Measurements from ENCODE around the gene LMTK2.
"Not testable (repeated sequence)": the region's sequence is repeated elsewhere in the genome, so short reads cannot be mapped to it uniquely, and the experiment has no call there.

LMTK2 gene

DNA sequence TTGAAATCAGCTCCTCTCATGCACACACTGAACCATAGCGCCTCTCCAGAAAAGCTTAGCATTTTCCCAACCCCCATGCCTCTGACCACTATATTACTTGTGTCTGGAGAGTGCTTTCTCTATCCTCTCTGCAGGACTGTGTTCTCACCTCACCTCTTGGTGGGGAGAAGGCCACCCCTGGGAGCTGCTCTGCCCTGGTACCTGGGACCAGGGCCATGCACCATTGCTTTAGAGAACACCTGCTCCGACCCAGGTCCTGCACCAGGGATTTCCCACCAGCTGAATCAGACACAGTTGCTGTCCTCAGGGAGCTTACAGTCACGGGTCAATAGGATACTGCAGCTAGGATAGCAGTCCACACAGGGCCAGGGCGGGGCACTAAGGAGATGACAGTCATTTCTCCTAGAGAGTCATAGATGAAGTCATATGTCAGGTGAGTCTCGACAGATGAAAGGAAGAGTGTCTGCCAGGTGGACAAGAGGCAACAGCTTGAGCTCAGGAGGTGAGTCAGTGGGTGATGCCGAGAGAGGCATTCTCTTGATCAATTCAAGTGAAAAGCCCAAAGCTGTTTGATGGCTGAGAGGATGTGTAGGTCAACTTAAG, 619 bp upstream of the LMTK2 start:
- no peak for DNase-seq (ENCODE audit: low spot score)

DNA sequence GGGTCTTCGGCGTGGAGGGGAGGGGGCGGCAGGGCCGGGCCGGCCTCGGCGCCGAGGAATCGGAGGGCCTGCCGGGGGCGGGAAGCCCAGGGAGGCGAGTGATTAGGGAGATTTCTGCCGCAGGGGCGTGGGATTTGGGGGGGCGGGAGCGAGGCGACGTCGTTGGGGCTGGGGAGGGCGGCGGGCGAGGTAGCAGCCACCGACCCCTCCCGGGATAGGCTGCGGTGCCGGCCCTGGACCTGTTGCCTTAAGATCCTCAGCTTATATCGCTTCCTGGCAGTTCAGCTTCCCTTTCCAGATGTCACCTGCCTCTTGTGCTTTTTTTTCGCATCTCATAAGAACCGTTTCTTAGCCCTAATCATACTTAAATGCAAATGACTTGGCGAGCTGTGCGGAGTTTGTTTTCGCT, 655 bp downstream of the LMTK2 start:
- DNase-seq (ENCODE audit: low spot score): no peak

DNA sequence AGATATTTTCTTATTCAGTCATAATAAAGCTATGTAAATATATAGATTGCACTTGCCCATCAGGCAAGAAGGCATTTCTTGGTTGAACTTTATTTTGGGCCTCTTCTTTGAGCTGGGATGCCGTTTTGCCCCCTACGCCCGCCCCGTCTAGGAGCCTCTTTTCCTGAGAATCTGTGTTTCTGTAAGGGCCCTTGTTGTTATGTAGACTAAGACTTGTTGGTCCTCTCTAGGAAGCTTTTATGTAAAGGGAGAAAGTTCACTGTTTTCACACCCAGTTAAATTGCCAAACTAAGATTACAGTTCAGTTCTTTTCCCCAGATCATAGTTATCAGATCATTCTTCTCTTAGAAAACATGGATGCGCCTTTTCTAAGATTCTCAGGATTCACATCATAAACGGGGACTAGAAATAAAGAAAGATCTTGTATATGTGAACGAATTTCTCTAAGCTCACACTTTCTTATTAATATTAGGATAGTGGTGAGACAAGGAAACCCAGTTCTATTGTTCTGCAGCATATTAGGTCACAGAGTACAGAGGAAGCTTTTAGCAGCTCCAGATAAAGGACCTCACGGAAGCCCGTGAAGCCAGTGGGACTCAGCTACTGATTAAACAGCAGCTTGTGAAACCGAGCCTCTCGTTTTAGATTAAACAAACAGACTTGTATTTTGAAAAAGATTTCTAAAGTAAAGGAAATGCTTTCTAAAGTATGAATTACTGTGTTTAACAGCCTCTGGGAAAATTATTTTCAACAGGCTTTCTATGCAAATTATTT, 3.8 kb downstream of the LMTK2 start:
- DNase-seq (ENCODE audit: low spot score): no peak

DNA sequence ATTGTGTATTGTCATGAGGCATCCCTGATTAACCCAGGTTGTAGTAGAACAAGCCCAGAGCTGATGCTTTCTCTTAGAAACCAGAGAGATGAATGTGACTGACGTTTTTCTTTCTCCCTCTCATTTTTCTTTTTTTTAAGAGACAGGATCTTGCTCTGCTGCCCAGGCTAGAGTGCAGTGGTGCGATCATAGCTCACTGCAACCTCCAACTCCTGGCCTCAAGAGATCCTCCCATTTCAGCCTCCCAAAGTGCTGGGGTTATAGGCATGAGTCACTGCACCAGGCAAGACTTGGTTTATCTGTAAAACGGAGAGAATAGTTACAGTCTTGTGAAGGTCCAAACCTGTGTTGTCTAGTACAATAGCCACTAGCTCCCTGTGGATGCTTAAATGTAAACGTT, 5.4 kb downstream of the LMTK2 start:
- no peak for DNase-seq (ENCODE audit: low spot score)

DNA sequence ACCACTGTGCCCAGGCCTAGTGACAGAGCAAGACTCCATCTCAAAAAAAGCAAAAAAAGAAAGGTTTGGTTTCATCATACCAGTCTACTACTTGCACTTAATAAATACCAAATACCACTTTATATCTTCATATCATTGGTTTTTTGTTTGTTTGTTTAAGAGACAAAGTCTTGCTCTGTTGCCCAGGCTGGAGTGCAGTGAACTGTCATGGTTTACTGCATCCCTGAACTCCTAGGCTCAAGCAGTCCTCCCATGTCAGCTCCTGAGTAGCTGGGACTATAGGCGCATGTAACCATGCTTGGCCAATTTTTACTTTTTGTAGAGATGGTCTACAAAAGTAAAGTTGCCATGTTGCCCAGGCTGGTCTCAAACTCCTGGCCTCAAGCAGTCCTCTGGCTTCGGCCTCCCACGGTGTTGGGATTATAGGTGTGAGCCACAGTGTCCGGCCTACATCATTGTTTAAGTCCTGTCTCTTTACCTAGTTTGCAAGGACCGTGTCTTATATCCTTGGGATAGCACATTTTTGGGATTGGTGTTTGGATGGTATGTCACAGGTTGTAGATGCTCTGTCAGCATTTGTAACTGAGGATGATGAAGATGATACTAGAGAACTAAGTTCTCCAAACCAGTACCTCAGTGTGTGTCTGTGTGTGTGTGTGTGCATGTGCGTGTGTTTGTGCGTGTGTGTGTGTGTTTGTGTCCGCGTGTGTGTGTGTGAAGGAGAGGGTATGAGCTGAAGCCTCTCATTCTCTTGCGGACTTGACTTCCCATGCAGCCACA, 9.3 kb downstream of the LMTK2 start:
- no peak for DNase-seq (ENCODE audit: low spot score)

DNA sequence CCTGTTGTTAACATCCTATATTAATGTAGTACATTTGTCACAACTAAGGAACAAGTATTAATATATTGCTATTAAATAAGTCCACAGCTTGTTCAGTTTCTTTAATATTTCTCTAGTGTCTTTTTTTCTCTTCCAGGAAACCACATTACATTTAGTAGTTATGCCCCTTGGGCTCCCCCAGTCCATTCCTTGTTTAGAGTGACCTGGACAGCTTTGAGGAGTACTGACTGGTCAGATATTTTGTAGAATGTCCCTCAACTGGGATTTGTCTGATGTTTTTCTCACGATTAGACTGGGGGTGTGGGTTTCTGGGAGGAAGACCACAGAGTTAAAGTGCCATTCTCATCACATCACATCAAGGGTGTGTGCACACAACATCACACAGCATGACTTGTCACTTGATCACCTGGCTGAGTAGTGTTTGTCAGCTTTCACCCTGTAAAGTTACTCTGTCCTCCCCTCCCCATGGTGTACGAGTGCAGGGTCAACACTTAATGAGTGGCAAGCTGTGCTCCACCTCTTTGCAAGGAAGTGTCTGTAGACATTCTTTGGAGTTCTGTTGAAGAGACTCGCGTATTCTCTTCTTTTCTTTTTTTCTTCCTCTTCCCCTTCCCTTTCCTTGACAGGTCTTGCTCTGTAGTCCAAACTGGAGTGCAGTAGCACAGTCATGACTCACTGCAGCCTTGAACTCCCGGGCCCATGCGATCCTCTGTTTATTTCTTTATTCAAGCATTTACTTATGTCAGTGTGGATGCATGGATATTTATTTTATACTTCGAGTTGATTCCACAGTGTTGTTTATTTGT, 10.2 kb downstream of the LMTK2 start:
- DNase-seq (ENCODE audit: low spot score): no peak

DNA sequence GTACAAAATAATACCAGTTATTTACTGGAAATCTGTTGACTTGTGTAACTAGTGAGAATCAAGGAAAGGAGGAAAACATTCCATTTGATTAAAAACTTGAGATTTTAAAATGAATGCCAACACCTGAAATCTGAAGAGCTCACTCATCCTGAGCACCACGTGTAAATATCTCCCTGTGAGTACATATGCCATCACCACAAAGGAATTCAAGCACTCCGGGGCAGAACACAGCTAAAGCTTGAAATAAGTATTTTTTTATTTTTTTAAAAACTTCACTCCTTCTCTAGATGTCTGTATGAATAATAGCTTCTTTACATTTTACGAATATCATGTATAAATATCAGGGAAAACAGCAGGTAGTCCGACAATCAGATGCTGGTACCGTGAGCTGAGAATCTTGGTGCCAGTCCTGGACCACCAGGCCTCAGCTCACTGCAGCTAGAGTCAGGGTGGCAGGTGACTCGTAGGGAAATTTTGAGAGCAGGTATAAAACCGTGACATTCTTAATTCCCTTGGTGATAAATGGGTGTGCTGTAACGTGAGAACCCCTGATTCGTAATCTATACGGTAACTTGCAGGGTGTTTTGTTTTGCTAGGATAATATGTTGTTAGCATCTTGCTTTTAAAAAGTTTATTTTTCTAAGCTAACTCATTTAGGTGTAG, 12.7 kb downstream of the LMTK2 start:
- no peak for DNase-seq (ENCODE audit: low spot score)

DNA sequence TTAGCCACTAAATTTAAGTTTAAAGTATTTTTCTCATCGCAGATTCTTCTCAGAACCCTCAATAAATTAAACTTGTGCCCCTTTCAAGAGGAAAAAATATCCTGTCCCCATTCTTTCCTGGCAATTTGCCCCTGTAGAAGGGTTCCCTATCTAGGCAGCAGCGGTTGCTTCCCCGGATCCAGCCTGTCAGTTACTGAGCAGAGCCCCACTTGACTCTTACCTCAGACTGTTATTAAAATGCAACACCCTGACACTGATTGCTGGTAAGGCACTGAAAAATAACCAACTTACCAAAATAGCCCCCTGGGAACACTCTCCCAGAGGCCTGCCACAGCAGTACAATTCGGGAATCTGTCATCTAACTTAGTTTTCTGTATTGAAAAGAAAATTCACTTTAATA, 13.9 kb downstream of the LMTK2 start:
- no peak for DNase-seq (ENCODE audit: low spot score)

DNA sequence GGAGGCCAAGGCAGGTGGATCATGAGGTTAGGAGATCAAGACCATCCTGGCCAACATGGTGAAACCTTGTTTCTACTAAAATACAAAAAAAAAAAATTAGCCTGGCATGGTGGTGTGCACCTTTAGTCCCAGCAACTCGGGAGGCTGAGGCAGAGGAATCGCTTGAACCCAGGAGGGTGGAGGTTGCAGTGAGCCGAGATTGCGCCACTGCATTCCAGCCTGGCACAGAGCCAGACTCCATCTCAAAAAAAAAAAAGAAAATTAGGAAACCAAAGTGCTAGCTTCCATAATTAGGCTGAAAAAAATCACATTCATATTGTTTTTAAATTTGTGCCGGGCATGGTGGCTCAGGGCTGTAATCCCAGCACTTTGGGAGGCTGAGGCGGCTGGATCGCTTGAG, 14.7 kb downstream of the LMTK2 start:
- DNase-seq (ENCODE audit: low spot score): not testable (repeated sequence)

DNA sequence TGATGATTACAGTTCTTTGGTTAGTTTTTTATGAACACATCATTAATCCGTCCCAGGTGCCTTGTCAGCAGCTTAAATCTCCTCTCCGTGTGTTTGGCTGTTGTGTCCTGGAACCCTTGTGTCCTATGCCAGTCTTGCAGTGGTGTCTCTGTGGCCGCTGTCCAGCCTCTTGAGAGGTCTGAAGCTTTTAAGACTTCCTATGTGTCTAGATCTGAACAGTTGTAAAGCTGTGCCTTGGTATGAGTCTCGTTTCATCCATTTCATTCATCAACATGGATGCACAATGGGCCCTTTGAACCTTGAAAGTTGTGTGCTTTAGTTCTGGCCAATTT, 16.7 kb downstream of the LMTK2 start:
- no peak for DNase-seq (ENCODE audit: low spot score)

DNA sequence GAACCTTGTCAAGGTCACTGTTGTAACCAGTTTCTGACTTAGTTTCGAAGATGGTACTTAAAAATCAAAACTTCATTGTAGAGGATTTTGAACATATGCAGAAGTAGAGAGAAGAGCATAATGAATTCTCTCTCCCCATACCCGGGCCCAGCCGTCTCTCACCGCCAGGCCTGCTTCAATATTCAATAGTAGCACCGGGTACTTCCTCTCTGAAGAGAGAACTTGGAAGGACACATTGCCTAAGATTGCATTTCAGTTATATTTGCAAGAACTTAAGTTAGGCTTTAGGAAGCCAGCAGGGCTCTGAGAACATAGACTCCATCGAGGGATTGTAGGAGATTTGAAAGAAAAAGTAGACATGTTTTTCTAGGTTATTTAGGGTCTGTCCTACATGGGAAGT, 19.1 kb downstream of the LMTK2 start:
- DNase-seq (ENCODE audit: low spot score): no peak

DNA sequence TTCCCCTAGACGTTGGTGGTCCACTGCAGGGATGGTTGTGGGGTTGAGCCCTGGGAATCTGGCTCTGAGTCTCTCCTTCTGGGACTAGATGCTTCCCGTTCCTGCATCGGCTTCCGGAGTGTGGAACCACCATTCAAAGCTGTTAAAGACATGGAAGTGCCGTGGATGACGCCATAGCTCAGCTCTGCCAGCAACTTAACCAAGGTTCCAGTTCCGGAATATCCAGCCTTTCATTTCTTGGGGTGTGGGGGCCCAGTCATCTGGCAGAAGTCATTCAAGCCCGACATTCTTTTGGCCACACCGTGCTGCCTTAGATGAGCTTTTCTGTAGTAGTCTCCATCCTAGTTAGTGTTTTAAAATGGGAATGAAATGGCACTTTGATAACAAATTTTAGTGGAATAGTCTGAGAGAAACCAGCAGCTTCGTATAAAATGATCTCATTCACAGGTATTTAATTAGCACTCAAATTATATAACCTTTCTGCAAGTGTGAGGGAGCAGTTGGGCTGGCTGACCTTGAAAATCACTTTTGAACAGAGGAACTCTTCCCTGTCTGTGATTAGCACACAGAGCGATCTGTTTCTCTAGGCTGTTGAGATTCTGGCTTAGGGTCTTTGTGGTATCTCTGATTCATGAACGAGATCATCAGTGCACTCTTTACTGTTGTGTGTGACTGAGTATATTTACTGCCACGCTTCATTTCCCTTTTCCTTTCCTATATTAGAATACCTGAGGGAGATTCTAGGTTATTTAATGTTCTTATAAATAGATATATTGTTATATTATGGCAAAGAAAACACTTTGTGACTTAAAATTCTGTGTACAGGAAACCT, 19.9 kb downstream of the LMTK2 start:
- DNase-seq (ENCODE audit: low spot score): no peak

DNA sequence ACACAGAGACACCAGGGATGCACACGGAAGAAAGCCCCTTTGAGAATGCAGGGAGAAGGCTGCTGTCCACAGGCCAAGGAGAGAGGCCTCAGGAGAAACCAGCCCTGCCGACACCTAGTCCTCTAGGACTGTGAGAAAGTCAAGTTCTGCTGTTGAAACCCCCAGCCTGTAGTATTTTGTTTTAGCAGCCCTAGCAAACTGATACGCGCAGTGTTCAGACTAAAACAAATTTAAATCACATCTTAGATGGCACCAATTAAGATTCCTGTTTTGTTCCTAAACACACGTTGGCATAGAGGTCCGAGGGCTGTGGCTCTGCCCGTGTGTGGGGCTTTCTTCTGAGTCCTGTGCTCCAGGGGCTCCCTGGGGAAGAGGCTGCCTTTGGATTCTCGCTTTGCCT, 21.7 kb downstream of the LMTK2 start:
- DNase-seq (ENCODE audit: low spot score): no peak

DNA sequence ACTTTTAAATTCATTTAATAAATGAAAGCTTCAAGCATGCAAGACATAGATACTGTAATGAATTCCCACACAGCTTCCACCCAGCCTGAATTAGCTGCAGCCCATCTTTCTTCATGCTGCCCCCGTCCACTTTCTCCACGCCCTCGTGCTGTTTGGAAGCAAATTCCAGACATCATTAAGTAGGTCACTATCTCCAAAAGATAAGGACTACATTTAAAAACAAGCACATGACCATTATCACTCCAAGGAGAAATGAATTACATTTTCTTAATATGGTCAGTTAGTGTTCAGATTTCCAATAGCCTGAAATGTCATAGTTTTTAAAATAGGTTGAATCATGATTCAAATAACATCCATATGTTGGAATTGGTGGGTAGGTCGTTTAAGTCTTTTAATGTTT, 24.3 kb downstream of the LMTK2 start:
- DNase-seq (ENCODE audit: low spot score): no peak

DNA sequence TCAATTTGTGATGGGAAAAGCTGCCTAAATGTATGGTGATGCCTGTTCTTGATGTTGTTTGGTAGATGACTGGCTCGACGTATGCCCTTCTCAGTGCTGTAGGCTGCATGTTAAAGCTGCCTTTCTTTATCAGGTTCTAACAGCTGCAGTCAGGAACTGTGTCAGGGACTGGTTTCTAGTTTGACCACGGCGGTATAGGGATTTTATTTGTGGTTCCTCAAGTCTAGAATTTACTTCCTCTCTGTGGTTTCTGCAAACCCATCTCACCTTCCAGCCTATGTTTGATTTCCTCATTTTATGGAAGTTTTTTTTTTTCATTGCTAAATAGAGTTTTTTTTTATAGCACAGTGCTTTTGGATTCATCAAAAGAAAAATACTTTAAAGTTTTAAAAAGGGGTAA, 26.5 kb downstream of the LMTK2 start:
- no peak for DNase-seq (ENCODE audit: low spot score)

DNA sequence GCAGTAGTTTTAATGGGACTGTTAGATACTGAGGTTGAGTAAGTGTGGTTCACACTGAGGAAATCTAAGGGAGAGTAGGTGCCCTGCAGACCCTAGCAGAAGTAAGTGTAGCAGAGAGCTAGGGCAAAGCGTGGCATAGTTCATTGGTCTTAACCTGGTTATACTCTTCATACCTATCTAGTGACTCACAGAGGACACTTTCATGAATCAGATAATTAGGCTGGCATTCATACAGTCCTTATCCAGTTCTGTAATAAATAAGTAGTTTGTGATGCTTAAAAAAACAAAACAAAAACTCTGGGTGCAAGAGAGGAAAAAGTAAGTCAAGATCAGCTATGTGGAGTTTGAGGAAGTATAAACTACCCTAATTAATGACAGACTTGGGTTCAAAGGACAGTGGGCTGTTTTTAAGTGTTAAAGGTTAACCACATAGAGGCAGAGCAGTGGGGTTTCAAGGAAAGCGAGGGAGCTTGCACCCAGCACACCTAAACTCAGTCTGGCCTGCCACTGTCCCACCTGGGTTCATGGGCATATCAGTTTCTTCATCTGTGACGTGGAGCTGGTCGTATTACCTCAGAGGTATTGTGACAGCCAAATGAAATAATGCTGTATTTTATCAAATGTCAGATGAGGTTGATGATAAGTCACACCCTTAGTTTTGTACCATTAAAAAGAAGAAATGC, 27.1 kb downstream of the LMTK2 start:
- no peak for DNase-seq (ENCODE audit: low spot score)

DNA sequence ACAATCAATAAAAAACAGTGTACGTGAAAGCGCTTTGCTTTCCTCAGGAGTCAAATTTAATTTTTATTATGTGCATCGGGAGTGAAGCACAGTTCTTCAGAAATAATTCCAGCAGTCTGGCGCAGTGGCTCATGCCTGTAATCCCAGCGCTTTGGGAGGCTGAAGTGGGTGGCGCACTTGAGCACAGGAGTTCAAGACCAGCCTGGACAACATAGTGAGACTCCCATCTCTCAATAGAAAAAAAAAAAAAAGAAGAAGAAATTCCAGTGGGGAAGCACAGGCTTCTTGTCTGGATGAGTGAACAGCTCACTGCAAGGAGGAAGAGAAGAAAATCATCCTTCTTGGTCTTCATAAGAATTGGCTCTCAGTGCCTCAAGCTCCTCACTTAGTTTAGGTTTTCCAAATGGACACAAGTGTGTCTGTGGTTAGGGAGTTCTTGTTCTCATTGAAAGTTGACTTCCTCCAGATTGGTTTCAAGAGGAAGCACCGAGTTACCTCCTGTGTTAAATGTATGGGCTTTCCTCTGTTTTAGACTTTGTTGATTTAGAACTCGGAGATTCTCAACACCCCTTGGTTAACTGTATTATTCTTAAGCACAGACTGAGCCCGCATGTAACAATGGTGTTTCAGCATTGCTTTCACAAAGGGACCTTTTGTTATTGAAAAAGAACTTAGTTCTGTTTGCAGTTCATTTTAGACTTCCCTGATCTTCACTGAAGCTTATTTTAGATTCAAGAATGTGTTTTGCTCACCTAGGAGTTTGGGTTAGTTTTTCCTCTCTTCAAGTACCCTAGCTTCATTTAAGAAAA, 28.0 kb downstream of the LMTK2 start:
- DNase-seq (ENCODE audit: low spot score): no peak

DNA sequence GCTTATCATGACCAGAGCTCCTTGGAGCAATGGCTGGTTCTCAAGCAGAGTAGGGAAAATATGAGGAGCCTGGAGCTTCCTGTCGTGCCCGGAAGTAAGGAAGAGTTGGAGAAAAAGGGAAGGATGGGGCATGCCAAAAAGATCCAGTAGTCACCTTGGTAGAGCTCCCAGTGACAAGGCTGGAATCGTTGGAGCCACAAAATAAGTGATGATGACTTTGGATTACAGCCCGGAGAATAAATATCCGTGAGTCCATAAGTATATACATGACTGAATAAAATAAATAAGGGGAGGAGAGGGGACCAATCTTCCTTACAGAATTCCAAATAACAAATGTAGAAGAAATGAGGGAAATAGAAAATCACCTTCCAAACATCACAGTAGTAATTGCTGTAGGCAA, 29.3 kb downstream of the LMTK2 start:
- DNase-seq (ENCODE audit: low spot score): no peak

DNA sequence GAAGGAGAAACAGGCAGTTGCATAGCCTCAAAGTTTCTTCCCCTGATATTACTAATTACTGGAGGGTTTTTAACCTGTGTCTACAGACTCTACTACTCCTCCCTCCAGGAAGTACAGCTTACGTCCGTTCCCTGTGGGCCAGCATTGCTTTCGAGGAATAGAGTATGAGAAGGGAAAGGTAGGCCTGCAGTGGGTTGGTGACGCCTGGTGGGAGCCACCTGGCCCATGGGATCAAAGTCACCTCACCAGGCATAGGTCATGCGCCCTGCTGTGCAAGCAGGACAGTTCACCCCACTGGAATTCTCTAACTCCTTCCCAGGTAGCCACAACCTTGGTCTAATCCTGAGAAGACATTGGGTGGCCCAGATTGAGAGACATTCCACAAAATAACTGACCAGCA, 29.8 kb downstream of the LMTK2 start:
- no peak for DNase-seq (ENCODE audit: low spot score)
